ENCODE data around the gene MIA3. TPM values are rescaled to one million over a fixed set of nuclear protein-coding genes. Genes with fewer than 3 reads are reported as not detected.

MIA3 gene
- total and polyA plus RNA-seq, 2 experiments from 2014 or later, result 31.9 to 34.8 TPM

DNA sequence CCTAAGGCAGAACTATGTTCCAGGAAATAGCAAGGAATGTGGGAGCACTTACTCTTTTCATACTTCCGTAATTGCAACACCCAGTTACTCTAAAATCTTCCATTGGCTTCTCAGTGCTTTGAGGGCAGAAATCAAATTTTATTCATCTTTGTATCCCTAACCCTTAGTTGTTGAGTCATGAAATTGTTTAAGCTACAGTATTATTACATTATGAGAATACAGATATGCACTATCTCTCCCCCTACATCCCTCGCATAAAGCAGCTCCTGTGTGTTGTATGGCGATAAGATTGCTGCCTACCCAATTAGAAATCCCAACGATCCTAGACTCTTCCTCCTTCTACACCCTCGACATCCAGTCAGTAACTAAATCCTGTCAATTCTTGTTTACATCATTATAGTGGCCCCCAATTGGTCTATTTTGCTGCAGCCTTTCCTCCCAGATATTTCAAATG lies 91.8 kb downstream of the MIA3 start:
- no peak overlapping the region for H2AFZ ChIP-seq
- H3K27me3 ChIP-seq, result no peaks in the 10 kb centered on the region
- no peaks in the 10 kb centered on the region for H3K9me2 ChIP-seq (replicated peaks; ENCODE audit: insufficient read depth)
- TF ChIP-seq, protein P1, sequence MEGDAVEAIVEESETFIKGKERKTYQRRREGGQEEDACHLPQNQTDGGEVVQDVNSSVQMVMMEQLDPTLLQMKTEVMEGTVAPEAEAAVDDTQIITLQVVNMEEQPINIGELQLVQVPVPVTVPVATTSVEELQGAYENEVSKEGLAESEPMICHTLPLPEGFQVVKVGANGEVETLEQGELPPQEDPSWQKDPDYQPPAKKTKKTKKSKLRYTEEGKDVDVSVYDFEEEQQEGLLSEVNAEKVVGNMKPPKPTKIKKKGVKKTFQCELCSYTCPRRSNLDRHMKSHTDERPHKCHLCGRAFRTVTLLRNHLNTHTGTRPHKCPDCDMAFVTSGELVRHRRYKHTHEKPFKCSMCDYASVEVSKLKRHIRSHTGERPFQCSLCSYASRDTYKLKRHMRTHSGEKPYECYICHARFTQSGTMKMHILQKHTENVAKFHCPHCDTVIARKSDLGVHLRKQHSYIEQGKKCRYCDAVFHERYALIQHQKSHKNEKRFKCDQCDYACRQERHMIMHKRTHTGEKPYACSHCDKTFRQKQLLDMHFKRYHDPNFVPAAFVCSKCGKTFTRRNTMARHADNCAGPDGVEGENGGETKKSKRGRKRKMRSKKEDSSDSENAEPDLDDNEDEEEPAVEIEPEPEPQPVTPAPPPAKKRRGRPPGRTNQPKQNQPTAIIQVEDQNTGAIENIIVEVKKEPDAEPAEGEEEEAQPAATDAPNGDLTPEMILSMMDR (IDR thresholded peaks at IDR 0.05; ENCODE audit: poor library complexity), result no peak
- TF ChIP-seq EZH2 (IDR thresholded peaks at IDR 0.05; ENCODE audit: borderline replicate concordance) (no peak), EZH2phosphoT487 (IDR thresholded peaks at IDR 0.05; ENCODE audit: low read depth, severe bottlenecking, unreplicated experiment) (no peak)
- H3K4me1 ChIP-seq (ENCODE audit: insufficient read depth), result no peaks in the 10 kb centered on the region
- H3K79me2 ChIP-seq, result peaks cover 78% of the 10 kb centered on the region
- no peaks in the 10 kb centered on the region for H4K20me1 ChIP-seq (ENCODE audit: insufficient read depth, poor library complexity, severe bottlenecking)
- whole genome bisulfite sequencing (ENCODE audit: low lambda C conversion rate, missing lambda C conversion rate), result 88% methylated on average over 5 of the region's 5 CpGs
- peak overlapping the region; percentile 94 for H3K4me2 ChIP-seq
- H3K4me3 ChIP-seq, result no peak overlapping the region
- no peaks in the 10 kb centered on the region for H3K36me3 ChIP-seq (replicated peaks; ENCODE audit: insufficient read depth, low read depth)
- DNase-seq (ENCODE audit: low spot score), result no peak
- no peaks in the 10 kb centered on the region for H3K9me3 ChIP-seq (ENCODE audit: low read depth)
- H3K27ac ChIP-seq, result no peak overlapping the region

- Histone ChIP-seq H3K4me3 (peak overlapping the region; percentile 98), H3K36me3 (replicated peaks; ENCODE audit: insufficient read depth, low read depth) (no peaks in the 10 kb centered on the region), H3K9me2 (replicated peaks; ENCODE audit: insufficient read depth) (no peaks in the 10 kb centered on the region), H3K4me2 (peak overlapping the region; percentile 94), H3K4me1 (ENCODE audit: insufficient read depth) (no peaks in the 10 kb centered on the region), H3K9me3 (ENCODE audit: low read depth) (no peaks in the 10 kb centered on the region), H3K27ac (peak overlapping the region; percentile 98), H2AFZ (peak overlapping the region; percentile 90), H3K79me2 (peaks cover 78% of the 10 kb centered on the region), H4K20me1 (ENCODE audit: insufficient read depth, poor library complexity, severe bottlenecking) (no peaks in the 10 kb centered on the region), H3K27me3 (no peaks in the 10 kb centered on the region)
- peak; percentile 72 for DNase-seq (ENCODE audit: low spot score)
- 2% methylated on average over 39 of the region's 42 CpGs for WGBS (ENCODE audit: low lambda C conversion rate, missing lambda C conversion rate)
- no peak for TF ChIP-seq EZH2phosphoT487 (IDR thresholded peaks at IDR 0.05; ENCODE audit: low read depth, severe bottlenecking, unreplicated experiment)
These were observed 93.7 kb downstream of the MIA3 start for GRCh38 chr1:222711319-222712252.

DNA sequence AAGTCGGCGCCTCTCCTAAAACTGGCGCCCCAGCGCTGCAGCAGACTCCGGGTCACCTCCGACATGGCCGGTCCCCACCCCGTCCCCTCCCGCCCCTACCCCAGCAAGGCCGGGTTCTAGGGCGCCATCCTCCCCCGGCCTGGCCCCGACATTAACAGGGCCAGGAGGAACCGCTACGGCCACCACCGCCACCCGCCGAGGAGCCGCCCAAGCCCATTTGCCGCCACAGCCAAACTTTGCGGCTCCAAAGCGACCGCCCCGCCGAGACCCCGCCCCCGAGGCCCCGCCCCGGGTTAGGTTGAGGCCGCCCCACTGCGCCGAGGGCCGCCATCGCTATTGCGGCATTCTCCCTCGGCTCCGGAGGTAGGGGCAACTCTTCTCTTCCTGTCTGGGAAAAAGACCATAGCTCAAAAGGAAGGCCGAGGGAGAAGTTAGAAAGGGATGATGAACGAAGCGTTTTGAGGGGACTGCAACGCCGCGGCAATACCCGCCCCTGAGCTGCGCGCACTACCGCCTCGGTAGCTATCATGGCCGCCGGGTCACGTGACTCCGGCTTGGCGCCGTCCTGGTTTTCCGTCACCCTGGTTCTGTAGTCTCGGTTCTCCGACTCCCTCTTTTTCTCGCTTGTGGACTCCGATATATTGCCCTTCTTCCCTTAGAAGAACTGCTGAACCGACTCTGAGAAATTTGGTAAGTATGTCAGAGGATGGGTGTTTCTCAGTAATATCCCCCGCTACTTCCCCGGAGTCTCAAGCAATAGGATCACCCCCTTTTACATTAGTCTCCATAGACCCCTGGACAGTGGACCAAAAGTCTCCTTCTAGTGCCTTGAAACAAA lies 94.6 kb downstream of the MIA3 start, which contains the start of the genes AIDA and BROX:
AIDA (minus strand) TSS at position 239 of the 838 bp plus-strand sequence; CDS start at position 65, 174 bp downstream.
BROX (plus strand) TSS at position 312 of the 838 bp plus-strand sequence. CDS start 3,136 bp downstream, outside the sequence.
- peak; percentile 95 for DNase-seq (ENCODE audit: low spot score)
- no peaks in the 10 kb centered on the region for H3K9me3 ChIP-seq (ENCODE audit: low read depth)
- H4K20me1 ChIP-seq (ENCODE audit: insufficient read depth, poor library complexity, severe bottlenecking), result no peaks in the 10 kb centered on the region
- peak within 1 kb of the TSS; percentile 99 for H2AFZ ChIP-seq
- no peaks in the 10 kb centered on the region for H3K27me3 ChIP-seq
- peak within 1 kb of the TSS; percentile 98 for H3K27ac ChIP-seq
- 2% methylated on average over 34 of the region's 62 CpGs for WGBS (ENCODE audit: low lambda C conversion rate, missing lambda C conversion rate)
- H3K4me3 ChIP-seq, result peak within 1 kb of the TSS; percentile 98
- no peaks in the 10 kb centered on the region for H3K4me1 ChIP-seq (ENCODE audit: insufficient read depth)
- peak within 1 kb of the TSS; percentile 94 for H3K4me2 ChIP-seq
- no peak for TF ChIP-seq EZH2 (IDR thresholded peaks at IDR 0.05; ENCODE audit: borderline replicate concordance)
- TF ChIP-seq, protein P1 (IDR thresholded peaks at IDR 0.05; ENCODE audit: poor library complexity), result no peak
- no peak for TF ChIP-seq EZH2phosphoT487 (IDR thresholded peaks at IDR 0.05; ENCODE audit: low read depth, severe bottlenecking, unreplicated experiment)
- no peaks in the 10 kb centered on the region for H3K9me2 ChIP-seq (replicated peaks; ENCODE audit: insufficient read depth)
- H3K79me2 ChIP-seq, result peaks cover 72% of the 10 kb centered on the region
- H3K36me3 ChIP-seq (replicated peaks; ENCODE audit: insufficient read depth, low read depth), result no peaks in the 10 kb centered on the region
